AML-193 (cell line): ENCODE results near the gene NCEH1.

Experiments used
- DNase-seq, 2 experiments: peaks; one replicate each; lab custom pipeline; 2025; lab: John Stamatoyannopoulos, UW

Gene NCEH1

GRCh38 chr3:172643506-172644179 is 67.2 kb downstream of the NCEH1 start:
- peak; percentile 55 to 58 for DNase-seq

- no peak for DNase-seq
Measured at GRCh38 chr3:172641291-172641690, 69.6 kb downstream of the NCEH1 start.

GRCh38 chr3:172640751-172641150 is 70.1 kb downstream of the NCEH1 start:
- DNase-seq: no peak

- DNase-seq: no peak
Measured at GRCh38 chr3:172635588-172635987, 75.3 kb downstream of the NCEH1 start.

GRCh38 chr3:172634948-172635347 is 75.9 kb downstream of the NCEH1 start:
- no peak for DNase-seq

GRCh38 chr3:172630316-172630715 is 80.6 kb downstream of the NCEH1 start:
- DNase-seq: no peak

GRCh38 chr3:172629470-172629869 is 81.4 kb downstream of the NCEH1 start:
- no peak for DNase-seq

- DNase-seq: peak; percentile 75 to 80
Measured at GRCh38 chr3:172627057-172627809, 83.6 kb downstream of the NCEH1 start.

GRCh38 chr3:172626021-172626640 is 84.7 kb downstream of the NCEH1 start:
- DNase-seq: no peak

GRCh38 chr3:172625404-172625803 is 85.5 kb downstream of the NCEH1 start:
- DNase-seq: no peak

GRCh38 chr3:172624999-172625398 is 85.9 kb downstream of the NCEH1 start:
- DNase-seq: no peak

GRCh38 chr3:172622916-172623700 is 87.8 kb downstream of the NCEH1 start:
- peak; percentile 47 to 61 for DNase-seq

GRCh38 chr3:172622156-172622555 is 88.7 kb downstream of the NCEH1 start:
- no peak for DNase-seq

- no peak for DNase-seq
Measured at GRCh38 chr3:172617976-172618375, 92.9 kb downstream of the NCEH1 start.

GRCh38 chr3:172617013-172617706 is 93.7 kb downstream of the NCEH1 start:
- DNase-seq: no peak

- no peak for DNase-seq
Measured at GRCh38 chr3:172616031-172616461, 94.8 kb downstream of the NCEH1 start.

GRCh38 chr3:172615296-172615695 is 95.6 kb downstream of the NCEH1 start:
- DNase-seq: no peak

- DNase-seq: no peak
Measured at GRCh38 chr3:172614340-172615274, 96.3 kb downstream of the NCEH1 start.

- DNase-seq: no peak
Measured at GRCh38 chr3:172613845-172614244, 97.0 kb downstream of the NCEH1 start.

GRCh38 chr3:172612871-172613678 is 97.8 kb downstream of the NCEH1 start:
- DNase-seq: no peak
